Measurements from ENCODE around the gene CSNK1G2. TPM values are rescaled to one million over a fixed set of nuclear protein-coding genes. Genes with fewer than 3 reads are reported as not detected.

Gene CSNK1G2
- total RNA-seq, 1 donor from 2014 or later: 90.7 TPM

DNA sequence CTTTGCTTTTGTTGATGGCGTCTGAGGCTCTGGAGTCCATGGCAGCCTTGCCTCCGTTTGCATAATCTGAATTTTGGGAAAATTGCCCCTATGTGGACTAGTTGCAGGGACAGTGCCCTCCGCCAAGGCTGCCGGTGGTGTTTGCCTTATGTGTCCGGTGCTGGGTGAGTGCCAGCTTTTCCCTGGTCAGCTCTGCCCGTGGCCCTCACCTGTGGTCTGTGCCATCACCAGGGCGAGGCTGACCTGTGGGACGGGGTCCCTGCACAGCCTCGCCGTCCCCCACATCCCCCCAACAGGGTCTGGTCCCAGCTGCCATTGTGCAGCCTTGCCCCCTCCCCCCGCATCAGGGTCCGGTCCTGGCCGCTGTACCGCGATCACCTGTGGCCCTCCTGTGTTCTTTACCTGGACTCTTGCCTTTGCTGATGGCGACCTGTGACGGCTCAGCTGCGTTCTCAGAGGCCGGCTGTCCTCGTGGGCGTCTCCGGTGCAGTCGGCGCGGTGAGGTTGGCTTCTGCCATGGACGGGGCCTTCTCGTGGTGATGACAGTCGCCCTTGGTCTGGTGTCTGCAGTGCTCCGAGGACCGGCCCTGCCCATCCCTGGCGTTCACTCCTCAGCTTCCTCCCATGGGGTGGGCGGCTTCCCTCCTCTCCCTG lies 12.6 kb downstream of the CSNK1G2 start:
- Mint-ChIP-seq H3K4me3 (ENCODE audit: low read depth) (no peak overlapping the region), H3K9me3 (no peaks in the 10 kb centered on the region), H3K27ac (no peak overlapping the region), H3K4me1 (ENCODE audit: low read depth) (no peaks in the 10 kb centered on the region), H3K27me3 (ENCODE audit: low read depth) (no peaks in the 10 kb centered on the region), H3K36me3 (ENCODE audit: low read depth) (peaks cover 23% of the 10 kb centered on the region)
- intact Hi-C loops (cut with micrococcal nuclease): no loop called here
- DNase-seq (ENCODE audit: low spot score): no peak

DNA sequence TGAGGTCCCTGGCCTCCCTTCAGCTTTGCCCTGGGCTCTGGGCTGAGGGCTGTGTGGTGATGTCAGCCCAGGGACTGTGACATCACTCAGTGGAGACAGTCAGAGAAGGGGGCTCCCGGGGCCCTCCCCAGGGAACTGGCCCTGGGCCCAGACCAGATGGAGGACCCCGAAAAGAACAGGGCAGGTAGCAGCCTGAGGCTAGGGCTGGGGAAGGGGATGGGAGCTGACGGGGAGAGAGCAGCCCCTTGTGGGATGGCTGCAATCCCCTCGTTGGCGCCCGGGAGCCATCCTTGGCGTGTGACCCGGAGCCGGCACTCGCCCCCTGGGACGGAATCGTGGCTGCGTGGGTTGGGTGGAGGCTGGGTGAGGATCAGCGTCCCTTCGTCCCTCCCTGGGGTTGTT lies 13.6 kb downstream of the CSNK1G2 start:
- Mint-ChIP-seq H3K27me3 (ENCODE audit: low read depth) (no peaks in the 10 kb centered on the region), H3K4me1 (ENCODE audit: low read depth) (no peaks in the 10 kb centered on the region), H3K4me3 (ENCODE audit: low read depth) (no peak overlapping the region), H3K27ac (no peak overlapping the region), H3K36me3 (ENCODE audit: low read depth) (peaks cover 19% of the 10 kb centered on the region), H3K9me3 (no peaks in the 10 kb centered on the region)
- intact Hi-C loops (cut with micrococcal nuclease): no loop called here
- DNase-seq (ENCODE audit: low spot score): no peak

DNA sequence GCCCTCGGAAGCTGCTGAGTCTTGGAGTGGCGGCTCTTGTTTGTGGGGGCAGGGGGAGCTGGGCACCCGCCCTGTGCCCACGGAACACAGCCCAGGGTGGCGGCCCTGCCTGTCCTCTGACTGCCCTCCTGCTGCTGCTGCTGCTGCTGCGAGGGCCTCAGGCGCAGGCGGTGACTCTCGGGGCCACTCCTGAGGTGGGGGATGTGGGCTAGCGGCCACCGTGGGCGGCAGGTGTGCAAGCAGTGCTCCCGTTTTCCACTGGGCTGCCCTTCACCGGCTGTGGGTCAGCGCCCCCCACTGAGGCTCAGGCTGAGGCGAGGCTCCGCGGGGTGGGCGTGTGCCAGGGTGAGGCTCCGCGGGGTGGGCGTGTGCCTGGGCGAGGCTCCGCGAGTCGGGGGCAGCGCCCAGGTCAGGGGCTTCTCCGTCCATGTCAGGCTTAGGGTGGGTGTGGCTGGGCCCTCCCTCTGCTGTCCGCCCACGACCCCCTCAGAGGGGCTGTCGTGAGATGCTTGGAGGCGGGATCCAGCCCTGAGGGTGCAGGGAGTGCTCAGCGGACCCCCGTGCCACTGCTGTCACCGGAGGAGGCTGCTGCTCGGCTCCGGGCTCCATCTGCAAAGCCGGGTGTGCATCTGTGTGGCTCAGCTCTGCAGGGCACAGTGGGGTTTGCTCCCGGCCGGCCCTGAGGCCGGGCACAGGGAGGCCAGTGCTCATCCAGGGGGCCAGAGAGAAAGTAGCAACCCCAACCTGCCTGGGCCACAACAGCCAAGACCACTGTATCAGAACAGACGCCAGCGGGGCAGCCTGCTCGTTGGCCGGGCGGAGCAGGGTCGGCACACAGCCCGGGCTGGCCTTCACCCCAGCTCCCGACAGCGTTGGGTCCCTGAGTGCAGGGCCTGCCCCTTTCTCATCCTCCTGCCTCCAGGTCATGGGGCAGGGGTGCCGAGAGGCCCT lies 14.5 kb downstream of the CSNK1G2 start:
- no peaks in the 10 kb centered on the region for H3K4me1 Mint-ChIP-seq (ENCODE audit: low read depth)
- peaks cover 16% of the 10 kb centered on the region for H3K36me3 Mint-ChIP-seq (ENCODE audit: low read depth)

DNA sequence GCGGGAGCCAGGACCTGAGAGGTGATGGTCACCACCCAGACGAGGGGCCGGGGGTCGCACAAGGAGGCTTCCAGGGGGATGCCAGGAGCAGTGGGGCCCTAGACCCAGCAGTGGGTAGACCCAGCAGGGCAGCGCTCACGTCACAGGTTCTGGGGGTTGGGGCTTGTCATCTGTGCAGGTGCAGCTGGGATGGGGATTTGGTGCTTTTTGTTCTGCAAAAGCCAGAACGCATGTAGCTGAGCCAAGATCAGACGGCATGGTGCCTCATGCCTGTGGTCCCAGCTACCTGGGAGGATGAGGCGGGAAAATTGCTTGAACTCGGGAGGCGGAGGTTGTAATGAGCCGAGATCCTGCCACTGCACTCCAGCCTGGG lies 15.1 kb downstream of the CSNK1G2 start:
- Mint-ChIP-seq H3K9me3 (no peaks in the 10 kb centered on the region), H3K27me3 (ENCODE audit: low read depth) (no peaks in the 10 kb centered on the region), H3K36me3 (ENCODE audit: low read depth) (peaks cover 12% of the 10 kb centered on the region), H3K27ac (no peak overlapping the region), H3K4me1 (ENCODE audit: low read depth) (no peaks in the 10 kb centered on the region), H3K4me3 (ENCODE audit: low read depth) (no peak overlapping the region)
- no peak for DNase-seq (ENCODE audit: low spot score)
- intact Hi-C loops (cut with micrococcal nuclease): no loop called here

More for the DNA sequence above, 14.5 kb downstream of the CSNK1G2 start:
- DNase-seq (ENCODE audit: low spot score): no peak
- intact Hi-C loops (cut with micrococcal nuclease): no loop called here
- no peak overlapping the region for H3K4me3 Mint-ChIP-seq (ENCODE audit: low read depth)
- H3K27me3 Mint-ChIP-seq (ENCODE audit: low read depth): no peaks in the 10 kb centered on the region
- no peak overlapping the region for H3K27ac Mint-ChIP-seq
- no peaks in the 10 kb centered on the region for H3K9me3 Mint-ChIP-seq

DNA sequence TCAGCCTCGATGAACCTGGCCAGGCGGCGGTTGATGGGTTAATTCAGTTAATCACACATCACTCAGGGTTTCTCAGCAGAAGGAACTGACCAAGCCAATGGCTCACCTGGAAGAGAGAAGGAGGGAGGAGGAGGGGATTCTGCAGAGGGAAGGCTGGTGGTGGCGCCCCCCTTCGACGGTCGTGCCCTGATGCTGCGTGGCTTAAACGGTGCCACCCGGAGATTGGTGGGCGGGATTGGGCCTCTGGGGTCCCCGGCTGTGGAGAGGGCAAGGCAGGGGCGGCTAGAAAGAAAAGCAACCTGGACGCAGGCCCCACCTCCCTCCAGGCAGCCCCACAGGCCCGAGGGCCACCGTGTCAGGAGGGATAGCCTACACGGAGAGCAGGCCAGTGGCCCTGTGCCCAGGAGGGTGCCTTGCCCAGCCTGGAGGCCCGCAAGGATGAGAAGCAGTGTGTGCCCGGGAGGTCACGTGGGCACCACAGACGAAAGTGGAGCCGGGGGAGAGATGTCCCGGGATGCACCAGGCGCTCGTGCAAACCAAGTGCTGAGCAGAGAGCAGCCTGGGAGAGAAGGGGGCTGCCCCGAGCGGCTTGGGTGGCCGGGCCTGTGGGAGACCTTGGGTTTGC lies 16.0 kb downstream of the CSNK1G2 start:
- no peak for DNase-seq (ENCODE audit: low spot score)
- no peaks in the 10 kb centered on the region for H3K4me1 Mint-ChIP-seq (ENCODE audit: low read depth)
- no peak overlapping the region for H3K4me3 Mint-ChIP-seq (ENCODE audit: low read depth)
- intact Hi-C loops (cut with micrococcal nuclease): no loop called here
- H3K9me3 Mint-ChIP-seq: no peaks in the 10 kb centered on the region
- H3K36me3 Mint-ChIP-seq (ENCODE audit: low read depth): peaks cover 10% of the 10 kb centered on the region
- no peaks in the 10 kb centered on the region for H3K27me3 Mint-ChIP-seq (ENCODE audit: low read depth)
- no peak overlapping the region for H3K27ac Mint-ChIP-seq

DNA sequence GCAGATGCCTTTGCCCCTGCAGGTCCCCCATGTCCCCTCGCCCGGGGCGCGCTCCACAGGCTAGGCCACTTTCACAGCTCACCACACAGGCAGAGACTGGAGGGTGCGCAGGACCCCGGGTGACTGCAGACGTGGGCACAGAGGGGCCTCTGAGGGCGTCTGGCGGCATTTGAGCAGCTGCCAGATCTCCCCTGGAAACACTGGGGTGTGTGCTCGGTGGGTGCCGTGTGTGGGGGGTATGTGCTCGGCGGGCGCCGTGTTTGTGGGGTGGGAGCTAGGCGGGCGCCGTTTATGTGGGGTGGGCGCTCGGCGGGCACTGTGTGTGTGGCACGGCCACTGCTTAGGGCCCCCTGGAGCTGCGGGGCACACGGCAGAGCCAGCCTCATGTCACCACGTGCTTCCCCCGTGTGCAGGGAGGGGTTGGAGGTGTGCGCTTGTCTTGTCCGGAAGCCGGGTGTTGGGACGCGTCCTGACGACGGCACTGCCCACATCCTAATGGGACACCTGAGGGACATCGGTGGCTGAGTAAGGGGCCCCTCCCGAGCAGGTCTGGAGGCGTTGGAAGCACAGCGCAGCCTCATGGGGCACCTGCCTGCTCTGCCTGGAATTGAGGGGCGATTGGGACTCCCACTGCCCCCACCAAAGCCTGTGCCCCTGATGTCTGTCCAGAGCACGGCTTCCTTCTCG lies 16.7 kb downstream of the CSNK1G2 start:
- no peak for DNase-seq (ENCODE audit: low spot score)
- intact Hi-C loops (cut with micrococcal nuclease): no loop called here
- Mint-ChIP-seq H3K27me3 (ENCODE audit: low read depth) (no peaks in the 10 kb centered on the region), H3K9me3 (no peaks in the 10 kb centered on the region), H3K27ac (no peak overlapping the region), H3K4me3 (ENCODE audit: low read depth) (no peak overlapping the region), H3K36me3 (ENCODE audit: low read depth) (peaks cover 9% of the 10 kb centered on the region), H3K4me1 (ENCODE audit: low read depth) (no peaks in the 10 kb centered on the region)

DNA sequence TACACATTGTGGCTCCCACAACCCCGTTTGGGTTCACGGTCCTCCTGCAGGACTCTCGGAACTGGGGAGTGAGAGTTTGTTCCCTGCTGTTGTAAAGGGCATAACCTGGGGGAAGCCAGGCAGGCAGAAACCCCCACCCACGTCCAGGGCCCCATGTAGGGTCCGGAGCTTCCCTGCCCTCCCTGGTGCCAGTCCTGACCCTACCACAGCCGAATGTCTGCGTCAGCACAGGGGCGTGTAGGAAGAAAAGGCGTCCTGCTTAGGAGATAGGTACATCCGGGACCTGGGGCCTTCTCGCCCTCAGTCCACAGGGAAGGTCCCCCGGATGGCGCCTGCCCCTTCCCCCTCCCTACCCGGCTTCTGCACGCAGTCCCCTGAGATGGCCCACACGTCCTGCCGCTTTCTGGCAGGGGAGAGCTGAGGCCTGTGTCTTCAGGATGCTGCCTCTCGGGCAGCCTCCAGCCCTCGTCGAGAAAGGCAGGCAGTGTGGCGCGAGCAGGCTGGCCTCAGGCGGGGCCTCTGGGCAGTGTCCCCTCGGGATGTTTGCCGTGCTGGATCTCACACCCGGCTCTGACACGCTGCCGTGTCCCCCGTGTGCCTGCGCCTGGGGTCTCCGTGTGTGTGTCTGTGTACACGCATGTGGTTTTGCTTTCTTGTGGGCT lies 19.1 kb downstream of the CSNK1G2 start:
- no peak for DNase-seq (ENCODE audit: low spot score)
- intact Hi-C loops (cut with micrococcal nuclease): no loop called here
- H3K36me3 Mint-ChIP-seq (ENCODE audit: low read depth): peaks cover 5% of the 10 kb centered on the region
- no peak overlapping the region for H3K27ac Mint-ChIP-seq
- no peak overlapping the region for H3K4me3 Mint-ChIP-seq (ENCODE audit: low read depth)
- H3K4me1 Mint-ChIP-seq (ENCODE audit: low read depth): no peaks in the 10 kb centered on the region
- no peaks in the 10 kb centered on the region for H3K9me3 Mint-ChIP-seq
- no peaks in the 10 kb centered on the region for H3K27me3 Mint-ChIP-seq (ENCODE audit: low read depth)

DNA sequence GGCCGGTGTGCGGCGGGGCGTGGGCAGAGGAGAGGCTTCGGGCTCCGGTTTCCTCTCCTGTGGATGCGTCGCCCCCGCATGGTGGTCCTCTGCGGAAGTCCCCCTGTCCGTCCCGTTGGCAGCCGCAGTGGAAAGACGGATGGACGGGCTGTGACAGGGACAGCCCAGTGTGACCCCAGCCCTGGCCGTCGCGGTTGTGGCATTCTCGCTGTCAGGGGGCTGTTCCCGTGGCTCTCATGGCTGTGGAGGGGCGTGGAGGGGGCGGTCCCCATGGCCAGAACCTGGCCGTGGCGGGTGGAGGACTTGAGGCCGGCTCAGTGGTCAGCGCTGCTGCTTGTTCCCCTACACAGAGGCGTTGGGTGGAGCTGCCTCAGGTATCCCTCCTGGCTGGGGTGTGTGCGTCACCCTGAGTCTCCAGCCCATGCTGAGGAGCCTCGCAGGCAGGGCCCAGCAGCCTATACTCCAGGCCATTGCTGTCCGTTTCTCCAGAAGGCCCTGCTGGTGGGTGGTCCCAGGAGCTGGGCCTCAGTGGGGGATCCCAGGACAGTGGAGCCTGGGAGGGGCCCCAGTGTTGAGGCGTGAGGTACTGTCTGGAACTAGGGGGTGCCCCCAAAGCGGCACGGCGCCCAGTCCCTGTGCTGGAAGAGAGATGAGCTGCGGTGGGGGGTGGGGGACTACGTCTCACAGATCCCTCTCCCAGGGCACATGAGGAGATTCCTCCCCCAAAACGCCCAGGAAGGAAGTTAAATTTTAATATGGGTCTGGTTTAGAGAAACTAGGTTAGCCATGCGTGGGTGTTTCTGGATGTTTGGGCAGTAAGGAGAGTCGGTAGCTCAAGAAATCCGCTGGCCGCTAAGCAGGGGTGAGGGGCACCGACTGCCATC lies 20.3 kb downstream of the CSNK1G2 start:
- H3K27me3 Mint-ChIP-seq (ENCODE audit: low read depth): no peaks in the 10 kb centered on the region
- intact Hi-C loops (cut with micrococcal nuclease): no loop called here
- no peak overlapping the region for H3K27ac Mint-ChIP-seq
- no peak for DNase-seq (ENCODE audit: low spot score)
- H3K4me3 Mint-ChIP-seq (ENCODE audit: low read depth): no peak overlapping the region
- peaks cover 9% of the 10 kb centered on the region for H3K36me3 Mint-ChIP-seq (ENCODE audit: low read depth)
- no peaks in the 10 kb centered on the region for H3K9me3 Mint-ChIP-seq
- H3K4me1 Mint-ChIP-seq (ENCODE audit: low read depth): peaks cover 4% of the 10 kb centered on the region

DNA sequence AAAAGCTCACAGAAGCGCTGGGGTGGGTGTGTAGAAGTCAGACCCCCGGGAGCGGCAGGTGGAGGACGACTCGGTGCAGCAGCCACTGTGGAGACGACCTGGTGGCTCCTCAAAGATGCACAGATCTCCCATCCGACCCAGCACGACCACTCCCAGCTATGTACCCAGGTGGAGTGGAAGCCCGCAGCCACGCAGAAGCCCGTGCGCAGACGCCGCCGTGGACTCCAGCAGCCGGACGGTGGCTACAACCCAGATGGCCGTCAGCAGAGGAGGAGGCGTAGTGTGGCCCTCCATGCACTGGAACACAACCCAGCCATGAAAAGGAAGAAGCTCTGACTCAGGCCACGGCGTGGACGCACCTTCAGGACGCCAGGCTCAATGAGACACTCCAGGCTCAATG lies 21.7 kb downstream of the CSNK1G2 start:
- Mint-ChIP-seq H3K9me3 (no peaks in the 10 kb centered on the region), H3K4me1 (ENCODE audit: low read depth) (peaks cover 8% of the 10 kb centered on the region), H3K4me3 (ENCODE audit: low read depth) (no peak overlapping the region), H3K27me3 (ENCODE audit: low read depth) (no peaks in the 10 kb centered on the region), H3K27ac (no peak overlapping the region), H3K36me3 (ENCODE audit: low read depth) (peaks cover 9% of the 10 kb centered on the region)
- intact Hi-C loops (cut with micrococcal nuclease): no loop called here
- no peak for DNase-seq (ENCODE audit: low spot score)

DNA sequence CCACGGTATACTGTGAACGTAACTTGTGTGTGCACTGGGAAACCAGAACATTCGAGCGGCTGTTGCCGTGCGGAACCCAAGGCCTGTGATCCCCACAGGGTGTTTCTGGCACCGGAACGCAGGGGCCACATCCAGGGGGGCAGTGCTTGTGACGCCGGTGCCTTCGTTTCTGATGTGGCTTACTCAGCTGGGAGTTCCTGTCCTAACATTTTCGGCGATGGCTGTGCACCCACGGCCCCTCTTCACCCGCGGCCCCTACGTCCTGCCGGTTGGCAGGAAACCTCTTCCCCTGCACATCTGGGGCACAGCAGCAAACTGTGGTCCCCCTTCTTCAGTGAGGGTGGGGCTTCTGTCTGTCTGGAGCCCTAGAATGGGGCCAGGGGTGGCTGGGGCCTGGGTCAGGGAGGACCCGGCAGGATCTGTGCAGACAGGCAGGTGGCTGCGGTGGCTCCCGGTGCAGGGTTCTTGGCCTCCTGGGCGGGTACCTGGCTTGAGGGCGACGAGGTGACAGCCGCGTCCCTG lies 26.2 kb downstream of the CSNK1G2 start:
- no peaks in the 10 kb centered on the region for H3K9me3 Mint-ChIP-seq
- intact Hi-C loops (cut with micrococcal nuclease): no loop called here
- H3K4me1 Mint-ChIP-seq (ENCODE audit: low read depth): peaks cover 8% of the 10 kb centered on the region
- no peak overlapping the region for H3K4me3 Mint-ChIP-seq (ENCODE audit: low read depth)
- H3K36me3 Mint-ChIP-seq (ENCODE audit: low read depth): peaks cover 12% of the 10 kb centered on the region
- H3K27ac Mint-ChIP-seq: no peak overlapping the region
- no peak for DNase-seq (ENCODE audit: low spot score)
- no peaks in the 10 kb centered on the region for H3K27me3 Mint-ChIP-seq (ENCODE audit: low read depth)

DNA sequence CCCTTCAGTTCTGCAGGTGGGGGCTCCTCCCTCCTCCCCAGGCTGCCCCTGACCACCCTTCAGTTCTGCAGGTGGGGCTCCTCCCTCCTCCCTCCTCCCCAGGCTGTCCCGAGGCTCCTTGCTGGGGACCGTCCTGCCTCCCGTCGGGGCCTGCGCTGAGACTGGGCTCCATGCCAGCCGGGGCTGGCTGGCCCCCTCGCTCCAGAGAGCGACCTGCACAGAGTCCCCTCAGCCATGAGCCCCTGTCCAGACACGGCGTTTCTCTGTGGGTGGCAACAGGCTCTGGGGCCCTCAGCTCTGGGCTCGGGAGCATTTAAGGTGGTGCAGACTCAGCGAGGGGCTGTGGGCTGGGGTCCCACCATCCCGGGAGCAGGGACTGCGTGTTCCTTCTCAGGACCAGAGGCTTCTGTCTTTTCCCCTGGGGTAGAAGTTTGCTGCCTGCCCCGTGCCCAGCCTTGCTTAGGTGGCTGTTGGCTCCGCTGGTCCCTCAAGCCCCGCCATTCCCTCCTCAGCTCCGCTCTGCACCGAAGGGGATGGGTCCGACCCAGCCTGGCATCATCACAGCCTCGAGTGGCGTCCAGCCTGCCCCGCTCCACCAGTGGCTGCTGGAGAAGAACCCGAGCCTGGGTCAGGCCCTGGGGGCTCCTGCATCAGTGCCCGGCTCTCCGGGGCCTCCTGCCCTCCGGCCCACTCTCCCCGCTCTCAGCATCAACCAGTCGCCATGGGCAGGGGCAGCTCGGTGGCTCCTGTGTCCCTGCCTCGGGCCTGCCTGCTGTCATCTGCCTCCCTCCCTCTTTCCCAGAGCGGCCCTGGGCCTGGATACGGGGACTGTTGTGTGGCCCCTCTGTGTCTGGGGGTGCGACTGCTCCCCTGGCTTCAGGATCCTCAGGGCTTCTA lies 27.6 kb downstream of the CSNK1G2 start:
- Mint-ChIP-seq H3K4me3 (ENCODE audit: low read depth) (no peak overlapping the region), H3K4me1 (ENCODE audit: low read depth) (peaks cover 8% of the 10 kb centered on the region), H3K27ac (no peak overlapping the region), H3K9me3 (no peaks in the 10 kb centered on the region), H3K36me3 (ENCODE audit: low read depth) (peaks cover 9% of the 10 kb centered on the region), H3K27me3 (ENCODE audit: low read depth) (no peaks in the 10 kb centered on the region)
- intact Hi-C loops (cut with micrococcal nuclease): no loop called here
- DNase-seq (ENCODE audit: low spot score): no peak
